Transverse colon (tissue), 4 donors: ENCODE data around the gene RRM2.

Experiments used
- CTCF ChIP-seq, 5 experiments: fragments of 200-600 bp in 3 of 5; fragments of 450-650 bp in 2 of 5; sonication (generic) in 3 of 5; IDR thresholded peaks; 1 replicate in 2 of 5; 2 replicates in 3 of 5; pipeline ENCODE4 v1.5.1; 2016 to 2017; ENCODE audit warnings: antibody characterized with exemption in 5 of 5, inconsistent platforms in 3 of 5, mild to moderate bottlenecking in 2 of 5, moderate library complexity in 1 of 5
- EP300 ChIP-seq: sonication (generic); formaldehyde crosslinking; IDR thresholded peaks from one replicate; pipeline ENCODE4 v1.6.1; 2017; ENCODE audit warnings: antibody characterized with exemption, low read depth
- POLR2A ChIP-seq: fragments of 450-650 bp; IDR thresholded peaks from one replicate; pipeline ENCODE4 v1.6.1; 2016; ENCODE audit warnings: antibody characterized with exemption, mild to moderate bottlenecking, moderate library complexity
- POLR2AphosphoS5 ChIP-seq, 3 donors: sonication (generic); formaldehyde crosslinking; IDR thresholded peaks; one replicate each; pipeline ENCODE4 v1.6.1; 2016; ENCODE audit warnings: antibody characterized with exemption in 3 of 3

GRCh38 chr2:10174173-10174572, 51.6 kb downstream of the RRM2 start:
- TF ChIP-seq CTCF (IDR thresholded peaks at IDR 0.05) = no peak
- no peak for TF ChIP-seq POLR2AphosphoS5 (IDR thresholded peaks at IDR 0.05)
- no peak for TF ChIP-seq POLR2A
- no peak for TF ChIP-seq EP300
